Memory B cell (primary cell): ENCODE results near the gene SPTBN1.
"Not testable (repeated sequence)": the region's sequence is repeated elsewhere in the genome, so short reads cannot be mapped to it uniquely, and the experiment has no call there.

Source experiments
- ATAC-seq: fragments of 150-1000 bp; cut with Tn5 transposase; 2 replicates; pipeline ENCODE4 v1.10.0; 2021; ENCODE audit warnings: low read depth, mild to moderate bottlenecking, moderate library complexity
- DNase-seq, 2 donors: peaks; one replicate each; pipeline ENCODE4 v3.0.0; 2022; ENCODE audit warnings: low spot score in 2 of 2
- H3K27ac Mint-ChIP-seq: one replicate; pipeline ENCODE4 v1.8.0; 2022; ENCODE audit warnings: mild to moderate bottlenecking, moderate library complexity, mixed read lengths
- H3K27me3 Mint-ChIP-seq: one replicate; pipeline ENCODE4 v1.8.0; 2022; ENCODE audit warnings: mixed read lengths
- H3K36me3 Mint-ChIP-seq: one replicate; pipeline ENCODE4 v1.8.0; 2022; ENCODE audit warnings: mild to moderate bottlenecking, mixed read lengths
- H3K4me1 Mint-ChIP-seq: one replicate; pipeline ENCODE4 v1.8.0; 2022; ENCODE audit warnings: mixed read lengths
- H3K4me3 Mint-ChIP-seq: one replicate; pipeline ENCODE4 v1.8.0; 2022; ENCODE audit warnings: mild to moderate bottlenecking, moderate library complexity, mixed read lengths
- H3K9me3 Mint-ChIP-seq: one replicate; pipeline ENCODE4 v1.8.0; 2022; ENCODE audit warnings: mixed read lengths

The SPTBN1 gene

DNA sequence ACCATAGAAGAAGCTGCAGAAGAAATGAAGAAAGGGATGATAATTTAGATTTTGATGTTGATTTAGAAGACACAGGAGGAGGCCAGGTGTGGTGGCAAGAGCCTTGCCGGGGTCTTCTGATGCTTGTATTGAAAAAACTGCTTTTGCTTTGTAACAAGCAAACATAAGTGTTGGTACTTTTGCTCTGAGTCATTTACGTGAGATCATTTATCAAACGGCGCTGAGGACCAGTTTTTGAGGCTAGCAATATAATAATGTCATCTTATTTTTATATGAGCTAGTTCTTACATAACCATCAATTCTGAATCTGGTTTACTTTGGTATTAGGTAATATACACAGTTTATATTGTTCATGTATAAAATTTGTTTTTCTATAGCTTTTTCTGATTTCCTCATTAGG lies 30.6 kb downstream of the SPTBN1 start:
- Mint-ChIP-seq H3K4me1 (no peaks in the 10 kb centered on the region), H3K27me3 (peaks cover 5% of the 10 kb centered on the region)

DNA sequence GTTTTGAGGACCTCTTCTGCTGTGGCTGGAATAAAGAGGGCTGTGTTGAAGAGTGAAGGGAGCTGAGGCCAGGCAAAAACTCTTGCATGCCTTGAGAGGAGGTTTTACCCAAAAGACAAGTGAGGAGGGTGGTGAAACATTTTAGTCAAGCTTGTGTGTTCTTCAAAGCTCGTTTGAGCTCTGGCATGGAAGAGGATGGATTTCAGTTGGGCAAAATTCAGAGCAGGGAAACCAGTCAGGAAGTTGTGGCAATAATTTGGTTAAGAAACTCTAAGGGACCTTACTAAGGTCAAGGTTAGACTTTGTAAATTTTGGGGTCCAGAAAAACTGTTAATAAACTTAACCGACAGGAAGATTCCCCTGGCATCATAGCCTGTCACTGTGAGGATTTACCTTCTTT lies 34.7 kb downstream of the SPTBN1 start:
- Mint-ChIP-seq H3K4me1 (no peaks in the 10 kb centered on the region), H3K27me3 (peaks cover 10% of the 10 kb centered on the region), H3K9me3 (no peaks in the 10 kb centered on the region), H3K27ac (no peak overlapping the region), H3K4me3 (no peak overlapping the region), H3K36me3 (no peaks in the 10 kb centered on the region)
- DNase-seq = no peak
- ATAC-seq = no peak

More for the DNA sequence above, 30.6 kb downstream of the SPTBN1 start:
- no peak for DNase-seq
- ATAC-seq = no peak
- H3K27ac Mint-ChIP-seq = no peak overlapping the region
- H3K36me3 Mint-ChIP-seq = no peaks in the 10 kb centered on the region
- no peak overlapping the region for H3K4me3 Mint-ChIP-seq
- peaks cover 3% of the 10 kb centered on the region for H3K9me3 Mint-ChIP-seq

DNA sequence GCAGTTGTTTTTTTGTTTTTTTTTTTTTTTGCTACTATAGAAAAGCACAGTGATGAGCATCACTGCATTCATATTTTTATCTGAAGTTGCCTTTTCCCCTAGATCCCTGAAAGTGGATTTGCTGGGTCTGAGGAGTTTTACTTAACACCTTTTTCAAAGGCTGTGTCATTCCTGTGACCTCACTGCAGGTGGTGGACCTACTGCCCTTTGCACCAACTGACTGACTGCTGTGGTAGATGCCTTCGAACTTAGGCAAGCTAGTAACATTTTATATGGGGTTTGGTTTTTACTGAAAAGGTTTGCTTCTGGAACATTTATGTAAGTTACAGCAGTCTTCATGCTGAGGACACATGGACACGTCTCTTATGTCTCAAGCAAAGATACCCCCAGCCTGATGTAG lies 36.2 kb downstream of the SPTBN1 start:
- ATAC-seq = no peak
- H3K4me1 Mint-ChIP-seq = peaks cover 4% of the 10 kb centered on the region
- peaks cover 10% of the 10 kb centered on the region for H3K27me3 Mint-ChIP-seq
- no peak overlapping the region for H3K27ac Mint-ChIP-seq
- no peaks in the 10 kb centered on the region for H3K36me3 Mint-ChIP-seq
- no peaks in the 10 kb centered on the region for H3K9me3 Mint-ChIP-seq
- H3K4me3 Mint-ChIP-seq = no peak overlapping the region
- DNase-seq = no peak

GRCh38 chr2:54494087-54494486 lies 38.0 kb downstream of the SPTBN1 start:
- no peak overlapping the region for H3K27ac Mint-ChIP-seq
- ATAC-seq = no peak
- H3K36me3 Mint-ChIP-seq = no peaks in the 10 kb centered on the region

GRCh38 chr2:54496920-54497319 lies 40.8 kb downstream of the SPTBN1 start:
- Mint-ChIP-seq H3K27ac (no peak overlapping the region), H3K36me3 (no peaks in the 10 kb centered on the region), H3K4me3 (no peak overlapping the region), H3K9me3 (no peaks in the 10 kb centered on the region), H3K27me3 (peaks cover 5% of the 10 kb centered on the region), H3K4me1 (peaks cover 4% of the 10 kb centered on the region)
- ATAC-seq (peak; percentile 56), DNase-seq (no peak)

More at GRCh38 chr2:54494087-54494486, 38.0 kb downstream of the SPTBN1 start:
- peaks cover 4% of the 10 kb centered on the region for H3K4me1 Mint-ChIP-seq
- no peak for DNase-seq
- H3K27me3 Mint-ChIP-seq = peaks cover 10% of the 10 kb centered on the region
- no peaks in the 10 kb centered on the region for H3K9me3 Mint-ChIP-seq
- H3K4me3 Mint-ChIP-seq = no peak overlapping the region

GRCh38 chr2:54497763-54498680 lies 41.9 kb downstream of the SPTBN1 start:
- peaks cover 5% of the 10 kb centered on the region for H3K27me3 Mint-ChIP-seq
- H3K36me3 Mint-ChIP-seq = no peaks in the 10 kb centered on the region
- peaks cover 4% of the 10 kb centered on the region for H3K4me1 Mint-ChIP-seq
- DNase-seq (no peak), ATAC-seq (no peak)
- no peak overlapping the region for H3K4me3 Mint-ChIP-seq
- H3K9me3 Mint-ChIP-seq = no peaks in the 10 kb centered on the region
- no peak overlapping the region for H3K27ac Mint-ChIP-seq

DNA sequence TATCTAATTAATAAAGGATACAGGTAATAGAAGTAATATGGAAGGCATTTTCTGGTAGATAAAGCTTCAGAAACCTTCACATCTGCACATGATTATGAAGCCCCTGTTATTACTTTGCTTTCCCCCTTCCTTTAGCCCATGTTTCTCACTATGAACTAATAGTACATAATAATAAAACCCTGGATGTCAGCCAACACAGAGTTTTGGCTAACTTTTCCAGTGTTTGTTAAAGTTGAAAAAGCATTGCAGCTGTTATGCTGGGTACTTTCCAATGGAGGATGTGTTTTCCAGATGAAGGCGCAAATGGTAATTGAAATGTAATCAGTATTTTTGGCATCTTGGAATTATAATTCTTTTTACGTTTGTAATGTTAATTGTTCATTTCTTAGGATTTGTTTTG lies 43.5 kb downstream of the SPTBN1 start:
- ATAC-seq (no peak), DNase-seq (no peak)
- peaks cover 4% of the 10 kb centered on the region for H3K4me1 Mint-ChIP-seq
- H3K27ac Mint-ChIP-seq = no peak overlapping the region
- no peak overlapping the region for H3K4me3 Mint-ChIP-seq
- H3K36me3 Mint-ChIP-seq = no peaks in the 10 kb centered on the region
- no peaks in the 10 kb centered on the region for H3K9me3 Mint-ChIP-seq
- peaks cover 3% of the 10 kb centered on the region for H3K27me3 Mint-ChIP-seq

GRCh38 chr2:54500404-54501205 lies 44.5 kb downstream of the SPTBN1 start:
- no peak overlapping the region for H3K4me3 Mint-ChIP-seq

DNA sequence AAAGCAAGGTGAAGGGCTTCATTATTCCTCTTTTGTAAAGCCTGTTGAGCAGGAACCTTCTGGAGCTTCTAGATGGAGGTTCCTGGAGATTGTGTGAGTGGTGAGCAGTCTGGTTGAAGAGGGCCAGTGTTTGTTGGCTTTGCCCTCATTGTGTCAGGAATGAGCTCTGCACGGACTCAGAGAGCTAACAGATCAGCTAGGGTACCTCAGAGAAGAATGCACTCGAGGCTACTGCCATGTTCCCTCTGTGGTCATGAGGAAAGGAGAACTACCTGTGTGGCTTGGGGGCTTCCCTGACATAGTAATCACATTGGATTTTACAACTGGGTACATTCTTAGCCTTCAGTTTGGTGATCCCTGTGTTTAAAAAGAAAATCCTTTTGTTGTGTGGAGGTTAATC lies 46.6 kb downstream of the SPTBN1 start:
- no peaks in the 10 kb centered on the region for H3K9me3 Mint-ChIP-seq
- ATAC-seq = no peak
- no peak overlapping the region for H3K27ac Mint-ChIP-seq

More at GRCh38 chr2:54500404-54501205, 44.5 kb downstream of the SPTBN1 start:
- Mint-ChIP-seq H3K9me3 (no peaks in the 10 kb centered on the region), H3K27ac (no peak overlapping the region), H3K36me3 (no peaks in the 10 kb centered on the region), H3K4me1 (peaks cover 4% of the 10 kb centered on the region), H3K27me3 (no peaks in the 10 kb centered on the region)
- ATAC-seq (no peak), DNase-seq (no peak)

GRCh38 chr2:54503192-54503591 lies 47.1 kb downstream of the SPTBN1 start:
- DNase-seq = peak; percentile 18 to 20
- Mint-ChIP-seq H3K9me3 (no peaks in the 10 kb centered on the region), H3K27me3 (no peaks in the 10 kb centered on the region), H3K27ac (no peak overlapping the region), H3K36me3 (no peaks in the 10 kb centered on the region), H3K4me3 (no peak overlapping the region), H3K4me1 (no peaks in the 10 kb centered on the region)
- peak; percentile 43 for ATAC-seq

More for the DNA sequence above, 46.6 kb downstream of the SPTBN1 start:
- Mint-ChIP-seq H3K4me1 (no peaks in the 10 kb centered on the region), H3K4me3 (no peak overlapping the region), H3K27me3 (no peaks in the 10 kb centered on the region), H3K36me3 (no peaks in the 10 kb centered on the region)
- DNase-seq = no peak

DNA sequence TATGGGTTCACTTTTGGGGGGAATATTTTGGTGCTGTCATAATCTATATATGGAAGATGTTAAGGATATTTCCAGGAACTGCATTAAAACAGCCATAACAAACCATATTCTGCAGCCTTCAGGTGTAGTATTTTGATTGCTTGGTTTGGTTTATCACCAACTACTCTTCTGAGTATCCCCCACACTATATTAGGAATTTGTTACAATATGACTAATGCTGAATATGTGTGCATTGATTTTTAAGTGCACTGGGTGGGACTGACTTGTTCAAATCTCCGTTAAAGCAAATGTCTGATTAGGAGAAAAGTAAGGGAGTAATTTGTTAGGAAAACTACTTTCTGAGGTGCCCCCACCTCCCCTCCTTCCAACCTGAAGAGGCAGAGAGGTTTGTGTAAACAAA lies 47.7 kb downstream of the SPTBN1 start:
- Mint-ChIP-seq H3K36me3 (no peaks in the 10 kb centered on the region), H3K27me3 (no peaks in the 10 kb centered on the region), H3K27ac (no peak overlapping the region), H3K4me3 (no peak overlapping the region), H3K9me3 (no peaks in the 10 kb centered on the region), H3K4me1 (no peaks in the 10 kb centered on the region)
- no peak for ATAC-seq
- no peak for DNase-seq

- DNase-seq (no peak), ATAC-seq (no peak)
- Mint-ChIP-seq H3K27me3 (no peaks in the 10 kb centered on the region), H3K4me3 (no peak overlapping the region), H3K36me3 (no peaks in the 10 kb centered on the region), H3K27ac (no peak overlapping the region), H3K4me1 (no peaks in the 10 kb centered on the region), H3K9me3 (no peaks in the 10 kb centered on the region)
Observed at GRCh38 chr2:54504866-54505265, 48.7 kb downstream of the SPTBN1 start.

DNA sequence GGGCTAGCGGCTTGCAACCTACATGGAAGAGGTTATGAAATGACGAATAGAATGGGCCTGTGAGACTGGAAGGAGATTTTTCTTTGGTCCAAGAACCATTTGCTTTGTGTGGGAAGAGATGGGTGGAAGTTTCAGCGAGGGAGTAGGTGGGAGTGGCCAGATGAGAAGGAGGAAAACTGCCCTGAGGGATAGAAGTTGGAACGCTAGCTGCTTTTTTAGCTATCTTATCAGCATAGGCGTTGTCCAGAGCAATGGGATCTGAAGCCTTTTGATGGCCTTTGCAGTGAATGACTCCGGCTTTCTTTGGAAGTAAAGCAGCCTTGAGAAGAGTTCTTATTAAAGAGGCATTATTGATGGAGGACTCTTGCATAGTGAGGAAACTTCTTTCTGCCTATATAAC lies 52.4 kb downstream of the SPTBN1 start:
- no peaks in the 10 kb centered on the region for H3K36me3 Mint-ChIP-seq
- DNase-seq = no peak
- no peak for ATAC-seq
- no peak overlapping the region for H3K27ac Mint-ChIP-seq
- no peak overlapping the region for H3K4me3 Mint-ChIP-seq
- no peaks in the 10 kb centered on the region for H3K4me1 Mint-ChIP-seq
- no peaks in the 10 kb centered on the region for H3K9me3 Mint-ChIP-seq
- H3K27me3 Mint-ChIP-seq = no peaks in the 10 kb centered on the region

GRCh38 chr2:54509043-54509442 lies 52.9 kb downstream of the SPTBN1 start:
- H3K27me3 Mint-ChIP-seq, H3K27ac Mint-ChIP-seq, H3K4me1 Mint-ChIP-seq, DNase-seq, ATAC-seq, H3K4me3 Mint-ChIP-seq, H3K9me3 Mint-ChIP-seq, H3K36me3 Mint-ChIP-seq: not testable (repeated sequence)
